HEK293 (cell line): ENCODE measurements around the gene CDK14.

Source experiments
- CTCF ChIA-PET: fragments of 350-600 bp; formaldehyde crosslinking; extraction: SDS; loops from one replicate; lab custom pipeline; 2021; ENCODE audit warnings: antibody characterized with exemption; lab: Yijun Ruan, JAX
- POLR2A ChIA-PET: fragments of 300-600 bp; formaldehyde crosslinking; extraction: SDS; loops from one replicate; lab custom pipeline; 2020; ENCODE audit warnings: antibody characterized with exemption, inconsistent platforms; lab: Yijun Ruan, JAX
- H3K27ac ChIP-seq: fragments of 200-500 bp; sonication (Bioruptor generic); 2 replicates; pipeline ENCODE4 v1.5.1; 2014; ENCODE audit warnings: low read depth, low read length, control low read depth, inconsistent platforms; ENCODE audit errors: extremely low read depth
- H3K36me3 ChIP-seq, 2 experiments: fragments of 200-500 bp in 1 of 2; sonication (Bioruptor generic) in 1 of 2; 1 replicate in 1 of 2; 2 replicates in 1 of 2; pipeline ENCODE4 v1.5.1; 2014 to 2017; ENCODE audit warnings: inconsistent platforms in 2 of 2, low read length in 2 of 2; ENCODE audit not compliant: control insufficient read depth in 2 of 2, insufficient read depth in 1 of 2
- H3K4me1 ChIP-seq: fragments of 200-500 bp; sonication (Bioruptor generic); 2 replicates; pipeline ENCODE4 v1.5.1; 2014; ENCODE audit warnings: mild to moderate bottlenecking, low read length, inconsistent platforms; ENCODE audit not compliant: control insufficient read depth, insufficient read depth
- H3K4me3 ChIP-seq: 2 replicates; pipeline ENCODE4 v1.5.1; 2011; ENCODE audit warnings: low read depth, mild to moderate bottlenecking, control low read depth, low read length, moderate library complexity
- H3K9me3 ChIP-seq: fragments of 200-500 bp; sonication (Bioruptor generic); 2 replicates; pipeline ENCODE4 v1.5.1; 2014; ENCODE audit warnings: low read depth, low read length, inconsistent platforms; ENCODE audit not compliant: control insufficient read depth, insufficient read depth
- EGR2 ChIP-seq: fragments of 450-650 bp; formaldehyde crosslinking; IDR thresholded peaks from 2 replicates; pipeline ENCODE4 v1.5.1; 2016; ENCODE audit warnings: low read depth, missing biosample characterization, missing genetic modification characterization
- FEZF1 ChIP-seq: fragments of 450-650 bp; formaldehyde crosslinking; IDR thresholded peaks from 2 replicates; pipeline ENCODE4 v1.5.1; 2016; ENCODE audit warnings: missing biosample characterization, missing genetic modification characterization
- GLIS2 ChIP-seq: fragments of 450-650 bp; formaldehyde crosslinking; IDR thresholded peaks from 2 replicates; pipeline ENCODE4 v1.5.1; 2016; ENCODE audit warnings: missing biosample characterization, missing genetic modification characterization
- OVOL3 ChIP-seq: fragments of 450-650 bp; formaldehyde crosslinking; IDR thresholded peaks from 2 replicates; pipeline ENCODE4 v1.5.1; 2016; ENCODE audit warnings: missing biosample characterization, missing genetic modification characterization
- TCF7L2 ChIP-seq: IDR thresholded peaks from 2 replicates; pipeline ENCODE4 v1.6.1; 2011; ENCODE audit warnings: low read depth, mild to moderate bottlenecking, inconsistent platforms, low read length, moderate library complexity, borderline replicate concordance
- ZBTB20 ChIP-seq: fragments of 450-650 bp; formaldehyde crosslinking; IDR thresholded peaks from 2 replicates; pipeline ENCODE4 v1.5.1; 2016; ENCODE audit warnings: missing biosample characterization, missing genetic modification characterization
- ZFP37 ChIP-seq: fragments of 450-650 bp; formaldehyde crosslinking; IDR thresholded peaks from 2 replicates; pipeline ENCODE4 v1.5.1; 2016; ENCODE audit warnings: missing biosample characterization, missing genetic modification characterization
- ZNF155 ChIP-seq: fragments of 450-650 bp; formaldehyde crosslinking; IDR thresholded peaks from 2 replicates; pipeline ENCODE4 v1.5.1; 2016; ENCODE audit warnings: missing biosample characterization, missing genetic modification characterization
- ZNF19 ChIP-seq: fragments of 450-650 bp; formaldehyde crosslinking; IDR thresholded peaks from 2 replicates; pipeline ENCODE4; 2016; ENCODE audit warnings: missing biosample characterization, missing genetic modification characterization, low read depth
- ZNF292 ChIP-seq: fragments of 450-650 bp; formaldehyde crosslinking; IDR thresholded peaks from 2 replicates; pipeline ENCODE4 v1.5.1; 2016; ENCODE audit warnings: low read depth, missing biosample characterization, missing genetic modification characterization, borderline replicate concordance
- ZNF350 ChIP-seq: fragments of 450-650 bp; formaldehyde crosslinking; IDR thresholded peaks from 2 replicates; pipeline ENCODE4 v1.5.0; 2017; ENCODE audit warnings: missing biosample characterization, mild to moderate bottlenecking, missing genetic modification characterization
- ZNF366 ChIP-seq: fragments of 450-650 bp; formaldehyde crosslinking; conservative IDR thresholded peaks from 2 replicates; pipeline ENCODE4 v1.5.1; 2016; ENCODE audit warnings: missing biosample characterization, missing genetic modification characterization
- ZNF664 ChIP-seq: fragments of 450-650 bp; formaldehyde crosslinking; IDR thresholded peaks from 2 replicates; pipeline ENCODE4 v1.5.1; 2016; ENCODE audit warnings: missing biosample characterization, missing genetic modification characterization
- ZNF670 ChIP-seq: fragments of 450-650 bp; formaldehyde crosslinking; IDR thresholded peaks from 2 replicates; pipeline ENCODE4 v1.5.1; 2016; ENCODE audit warnings: missing biosample characterization, missing genetic modification characterization, low read depth
- ZNF677 ChIP-seq: fragments of 450-650 bp; IDR thresholded peaks from 2 replicates; pipeline ENCODE4 v1.5.0; 2018; ENCODE audit warnings: missing biosample characterization, mild to moderate bottlenecking, missing genetic modification characterization, moderate library complexity
- ZSCAN16 ChIP-seq: fragments of 450-650 bp; formaldehyde crosslinking; IDR thresholded peaks from 2 replicates; pipeline ENCODE4 v1.5.1; 2016; ENCODE audit warnings: missing biosample characterization, missing genetic modification characterization
- TF ChIP-seq, protein P1 (sequence below): fragments of 450-650 bp; formaldehyde crosslinking; IDR thresholded peaks from 2 replicates; pipeline ENCODE4 v1.5.1; 2016; ENCODE audit warnings: missing biosample characterization, missing genetic modification characterization
- TF ChIP-seq, protein P2 (sequence below): fragments of 450-650 bp; formaldehyde crosslinking; IDR thresholded peaks from 2 replicates; pipeline ENCODE4 v1.5.1; 2017; ENCODE audit warnings: missing biosample characterization, missing genetic modification characterization
- TF ChIP-seq, protein P3 (sequence below): sonication (generic); formaldehyde crosslinking; IDR thresholded peaks from 2 replicates; pipeline ENCODE4 v1.8.1; 2022; ENCODE audit warnings: mild to moderate bottlenecking, moderate library complexity, missing genetic modification reagents
- TF ChIP-seq, protein P4 (sequence below): fragments of 450-650 bp; formaldehyde crosslinking; IDR thresholded peaks from 2 replicates; pipeline ENCODE4 v1.5.1; 2016; ENCODE audit warnings: missing biosample characterization, missing genetic modification characterization

The CDK14 gene

DNA sequence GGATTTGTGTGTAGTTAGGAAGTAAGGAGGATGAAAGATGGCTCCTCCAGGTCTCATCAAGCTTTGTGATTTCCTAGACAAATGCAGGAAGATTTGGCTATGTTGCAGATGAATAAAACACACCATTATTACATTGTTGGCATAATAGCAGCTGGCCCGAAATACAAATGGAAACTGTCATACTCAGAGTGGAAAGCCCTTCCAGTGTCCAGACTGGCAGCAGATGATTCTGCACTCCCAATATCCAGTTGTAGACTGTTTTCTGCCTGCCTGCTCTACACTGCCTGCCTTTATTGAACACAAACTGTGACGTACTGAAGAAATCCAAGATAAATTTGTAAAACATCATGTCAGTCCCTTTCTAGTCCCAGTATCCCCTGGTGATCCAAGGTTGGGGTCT is 568.4 kb downstream of the CDK14 start:
- Histone ChIP-seq H3K9me3 (no peaks in the 10 kb centered on the region), H3K27ac (no peak overlapping the region), H3K36me3 (no peaks in the 10 kb centered on the region), H3K4me3 (no peak overlapping the region), H3K4me1 (no peaks in the 10 kb centered on the region)
- ChIA-PET POLR2A (no interaction called here), CTCF (interaction anchor here (0.8 kb wide), 1 partner anchor 11 kb away, joined by 3 read pairs; no protein-coding TSS in a partner anchor)
- TF ChIP-seq ZFP37 (tag by site-specific recombination), result no peak
- no peak for TF ChIP-seq TCF7L2
- TF ChIP-seq, protein P1, sequence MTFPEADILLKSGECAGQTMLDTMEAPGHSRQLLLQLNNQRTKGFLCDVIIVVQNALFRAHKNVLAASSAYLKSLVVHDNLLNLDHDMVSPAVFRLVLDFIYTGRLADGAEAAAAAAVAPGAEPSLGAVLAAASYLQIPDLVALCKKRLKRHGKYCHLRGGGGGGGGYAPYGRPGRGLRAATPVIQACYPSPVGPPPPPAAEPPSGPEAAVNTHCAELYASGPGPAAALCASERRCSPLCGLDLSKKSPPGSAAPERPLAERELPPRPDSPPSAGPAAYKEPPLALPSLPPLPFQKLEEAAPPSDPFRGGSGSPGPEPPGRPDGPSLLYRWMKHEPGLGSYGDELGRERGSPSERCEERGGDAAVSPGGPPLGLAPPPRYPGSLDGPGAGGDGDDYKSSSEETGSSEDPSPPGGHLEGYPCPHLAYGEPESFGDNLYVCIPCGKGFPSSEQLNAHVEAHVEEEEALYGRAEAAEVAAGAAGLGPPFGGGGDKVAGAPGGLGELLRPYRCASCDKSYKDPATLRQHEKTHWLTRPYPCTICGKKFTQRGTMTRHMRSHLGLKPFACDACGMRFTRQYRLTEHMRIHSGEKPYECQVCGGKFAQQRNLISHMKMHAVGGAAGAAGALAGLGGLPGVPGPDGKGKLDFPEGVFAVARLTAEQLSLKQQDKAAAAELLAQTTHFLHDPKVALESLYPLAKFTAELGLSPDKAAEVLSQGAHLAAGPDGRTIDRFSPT, result no peak
- TF ChIP-seq, protein P2, sequence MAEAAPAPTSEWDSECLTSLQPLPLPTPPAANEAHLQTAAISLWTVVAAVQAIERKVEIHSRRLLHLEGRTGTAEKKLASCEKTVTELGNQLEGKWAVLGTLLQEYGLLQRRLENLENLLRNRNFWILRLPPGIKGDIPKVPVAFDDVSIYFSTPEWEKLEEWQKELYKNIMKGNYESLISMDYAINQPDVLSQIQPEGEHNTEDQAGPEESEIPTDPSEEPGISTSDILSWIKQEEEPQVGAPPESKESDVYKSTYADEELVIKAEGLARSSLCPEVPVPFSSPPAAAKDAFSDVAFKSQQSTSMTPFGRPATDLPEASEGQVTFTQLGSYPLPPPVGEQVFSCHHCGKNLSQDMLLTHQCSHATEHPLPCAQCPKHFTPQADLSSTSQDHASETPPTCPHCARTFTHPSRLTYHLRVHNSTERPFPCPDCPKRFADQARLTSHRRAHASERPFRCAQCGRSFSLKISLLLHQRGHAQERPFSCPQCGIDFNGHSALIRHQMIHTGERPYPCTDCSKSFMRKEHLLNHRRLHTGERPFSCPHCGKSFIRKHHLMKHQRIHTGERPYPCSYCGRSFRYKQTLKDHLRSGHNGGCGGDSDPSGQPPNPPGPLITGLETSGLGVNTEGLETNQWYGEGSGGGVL (tag by site-specific recombination), result no peak
- no peak for TF ChIP-seq ZSCAN16
- TF ChIP-seq ZNF664 (tag by site-specific recombination), result no peak
- TF ChIP-seq ZNF19 (tag by site-specific recombination), result no peak
- TF ChIP-seq EGR2, result no peak
- TF ChIP-seq FEZF1 (tag by site-specific recombination), result no peak
- no peak for TF ChIP-seq ZNF292 (tag by site-specific recombination)
- TF ChIP-seq ZNF350, result no peak
- no peak for TF ChIP-seq ZNF670 (tag by site-specific recombination)
- TF ChIP-seq GLIS2 (tag by site-specific recombination), result no peak
- no peak for TF ChIP-seq OVOL3
- TF ChIP-seq, protein P3, sequence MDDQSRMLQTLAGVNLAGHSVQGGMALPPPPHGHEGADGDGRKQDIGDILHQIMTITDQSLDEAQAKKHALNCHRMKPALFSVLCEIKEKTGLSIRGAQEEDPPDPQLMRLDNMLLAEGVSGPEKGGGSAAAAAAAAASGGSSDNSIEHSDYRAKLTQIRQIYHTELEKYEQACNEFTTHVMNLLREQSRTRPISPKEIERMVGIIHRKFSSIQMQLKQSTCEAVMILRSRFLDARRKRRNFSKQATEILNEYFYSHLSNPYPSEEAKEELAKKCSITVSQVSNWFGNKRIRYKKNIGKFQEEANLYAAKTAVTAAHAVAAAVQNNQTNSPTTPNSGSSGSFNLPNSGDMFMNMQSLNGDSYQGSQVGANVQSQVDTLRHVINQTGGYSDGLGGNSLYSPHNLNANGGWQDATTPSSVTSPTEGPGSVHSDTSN, result no peak
- no peak for TF ChIP-seq ZBTB20 (tag by site-specific recombination)

DNA sequence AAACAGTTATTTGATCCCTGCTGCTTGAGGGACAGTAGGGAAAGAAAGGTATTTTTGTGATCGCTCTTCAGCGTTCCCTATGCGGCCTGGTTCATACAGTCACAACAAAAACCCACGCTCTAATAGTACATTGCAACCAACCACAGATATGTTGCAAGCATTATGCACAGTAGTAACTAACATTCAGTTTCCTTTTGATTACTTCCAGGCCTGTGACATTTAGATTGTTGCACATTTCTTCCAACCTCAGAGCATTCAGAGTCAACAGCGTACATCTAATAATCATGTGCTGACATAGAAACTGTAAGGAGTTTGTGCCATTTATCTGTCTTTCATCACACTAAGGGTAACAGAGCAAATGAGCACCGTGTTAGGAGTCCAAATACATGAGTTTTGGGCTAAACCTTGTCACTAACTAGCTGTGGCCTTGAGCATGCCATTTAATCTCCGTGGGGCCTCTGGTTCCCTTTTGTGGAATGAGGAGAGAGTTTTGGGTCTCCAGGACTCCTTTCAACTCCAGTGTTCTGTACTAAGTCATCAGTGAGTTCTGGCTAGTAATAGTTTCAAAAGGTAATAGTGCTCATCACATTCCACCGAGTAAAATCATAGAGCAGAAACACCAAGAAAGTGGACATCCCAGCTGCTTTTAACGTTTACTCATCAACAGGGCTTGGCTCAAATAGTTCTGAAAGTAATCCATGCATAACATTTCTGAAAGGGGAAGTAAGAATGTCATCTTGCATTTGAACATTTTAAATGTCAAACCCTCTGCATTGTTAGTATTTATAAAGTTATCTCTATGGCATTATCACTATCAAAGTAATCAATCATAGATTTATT is 569.1 kb downstream of the CDK14 start:
- no peak overlapping the region for H3K4me3 ChIP-seq
- TF ChIP-seq ZNF366, result no peak
- TF ChIP-seq ZNF677 (tag by site-specific recombination), result no peak
- TF ChIP-seq, protein P2 (tag by site-specific recombination), result no peak
- no peak for TF ChIP-seq ZNF155
- TF ChIP-seq, protein P4, sequence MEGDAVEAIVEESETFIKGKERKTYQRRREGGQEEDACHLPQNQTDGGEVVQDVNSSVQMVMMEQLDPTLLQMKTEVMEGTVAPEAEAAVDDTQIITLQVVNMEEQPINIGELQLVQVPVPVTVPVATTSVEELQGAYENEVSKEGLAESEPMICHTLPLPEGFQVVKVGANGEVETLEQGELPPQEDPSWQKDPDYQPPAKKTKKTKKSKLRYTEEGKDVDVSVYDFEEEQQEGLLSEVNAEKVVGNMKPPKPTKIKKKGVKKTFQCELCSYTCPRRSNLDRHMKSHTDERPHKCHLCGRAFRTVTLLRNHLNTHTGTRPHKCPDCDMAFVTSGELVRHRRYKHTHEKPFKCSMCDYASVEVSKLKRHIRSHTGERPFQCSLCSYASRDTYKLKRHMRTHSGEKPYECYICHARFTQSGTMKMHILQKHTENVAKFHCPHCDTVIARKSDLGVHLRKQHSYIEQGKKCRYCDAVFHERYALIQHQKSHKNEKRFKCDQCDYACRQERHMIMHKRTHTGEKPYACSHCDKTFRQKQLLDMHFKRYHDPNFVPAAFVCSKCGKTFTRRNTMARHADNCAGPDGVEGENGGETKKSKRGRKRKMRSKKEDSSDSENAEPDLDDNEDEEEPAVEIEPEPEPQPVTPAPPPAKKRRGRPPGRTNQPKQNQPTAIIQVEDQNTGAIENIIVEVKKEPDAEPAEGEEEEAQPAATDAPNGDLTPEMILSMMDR, result no peak
- no peak overlapping the region for H3K27ac ChIP-seq
- no peaks in the 10 kb centered on the region for H3K4me1 ChIP-seq
- ChIA-PET POLR2A (no interaction called here), CTCF (interaction anchor here (0.8 kb wide), 1 partner anchor 12 kb away, joined by 3 read pairs; no protein-coding TSS in a partner anchor)
- H3K36me3 ChIP-seq, result no peaks in the 10 kb centered on the region
- no peaks in the 10 kb centered on the region for H3K9me3 ChIP-seq
